Suppressor macrophage treated with lipopolysaccharide for 1 hour (primary cell): ENCODE data around the gene TUT7.
"Not testable (repeated sequence)": the region's sequence is repeated elsewhere in the genome, so short reads cannot be mapped to it uniquely, and the experiment has no call there.

Experiments used
- DNase-seq, 3 donors: peaks; one replicate each; pipeline ENCODE4 v3.0.0-alpha.2; 2020 to 2022

The TUT7 gene

DNA sequence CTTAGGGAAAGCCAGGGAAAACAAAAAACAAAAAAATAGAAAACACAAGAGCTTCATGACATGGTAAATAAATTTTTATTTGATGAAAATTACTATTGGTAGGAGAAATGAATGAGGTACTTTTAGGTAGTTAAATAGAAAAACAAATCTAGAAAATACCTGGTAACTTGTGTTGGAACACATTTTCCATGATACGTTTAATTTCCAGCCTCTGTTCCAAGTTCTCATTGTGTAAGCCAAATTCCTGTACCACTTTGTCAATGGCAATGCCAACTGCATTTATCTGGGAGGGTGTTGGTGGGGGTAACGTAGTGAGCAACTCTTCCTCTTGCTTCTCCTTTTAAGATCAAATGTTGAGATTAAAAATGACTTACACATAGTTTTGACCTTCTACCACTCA lies 9.4 kb downstream of the TUT7 start:
- no peak for DNase-seq

DNA sequence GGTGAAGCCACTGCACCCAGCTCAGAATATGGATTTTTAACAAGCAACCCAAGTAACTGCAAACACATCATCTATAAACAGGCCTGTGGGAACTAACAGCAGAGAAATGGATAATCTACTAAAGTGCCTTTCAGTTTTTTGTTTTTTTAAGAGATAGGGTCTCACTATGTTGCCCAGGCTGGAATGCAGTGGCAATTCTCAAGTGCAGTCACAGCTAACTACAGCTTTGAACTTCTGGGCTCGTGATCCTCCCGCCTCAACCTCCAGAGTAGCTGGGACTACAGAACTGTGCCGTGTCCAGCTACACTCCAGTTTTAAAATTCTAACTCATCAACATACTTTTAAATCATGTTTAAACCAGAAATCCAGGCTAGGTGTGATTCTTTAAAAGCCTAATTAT lies 11.9 kb downstream of the TUT7 start:
- DNase-seq = no peak

DNA sequence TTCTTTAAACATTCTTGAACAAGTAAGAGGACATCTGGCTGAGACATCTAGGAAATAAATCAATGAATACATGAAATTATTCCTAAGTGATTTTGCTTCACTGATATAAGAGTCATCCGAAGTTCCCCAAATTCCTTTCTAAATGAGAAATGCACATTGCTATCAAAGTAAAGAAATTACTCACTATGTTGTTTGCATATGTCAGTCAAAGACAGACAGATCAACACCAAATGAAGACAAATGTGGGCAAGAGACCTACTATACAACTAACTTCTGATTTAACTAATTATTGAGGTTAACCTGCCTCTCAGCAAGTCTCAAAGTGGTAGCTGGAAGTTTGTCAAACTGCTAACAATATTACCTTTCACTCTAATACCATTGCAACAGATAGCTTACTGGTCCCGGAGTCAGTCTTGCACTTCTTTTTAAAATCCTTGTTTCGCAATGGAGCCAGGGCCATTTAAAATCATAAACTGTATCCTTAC lies 13.2 kb downstream of the TUT7 start:
- peak in 2 of 3 donors; percentile 63 to 64 for DNase-seq

DNA sequence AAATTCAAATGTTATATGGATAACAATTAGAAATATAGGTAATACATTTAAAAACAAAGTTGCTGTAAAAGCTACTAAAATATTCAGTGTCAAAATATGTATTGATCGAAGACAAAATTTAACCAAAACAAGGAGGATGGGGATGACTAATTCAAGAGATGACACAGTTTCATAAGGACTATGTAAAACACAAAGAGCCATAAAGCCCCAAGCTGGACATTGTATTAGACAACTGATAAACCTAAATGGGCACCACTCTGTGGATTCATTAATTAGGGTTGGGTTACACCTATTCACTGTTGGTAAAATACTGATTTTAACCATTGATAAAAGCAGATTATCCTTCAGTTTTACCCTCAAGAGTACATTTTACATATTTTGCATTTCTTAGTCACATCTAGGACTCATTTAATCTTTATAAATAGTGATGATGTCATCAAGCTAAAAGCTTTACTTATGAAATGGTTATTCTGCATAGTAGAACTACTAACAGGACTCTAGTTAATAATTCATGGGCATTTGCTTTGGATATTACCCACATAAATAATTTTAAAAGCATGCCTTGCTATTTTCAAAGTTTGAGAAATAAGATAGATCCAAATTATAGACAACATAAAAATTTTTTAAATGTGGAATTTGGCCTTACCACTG lies 13.7 kb downstream of the TUT7 start:
- peak in 2 of 3 donors; percentile 38 to 53 for DNase-seq

DNA sequence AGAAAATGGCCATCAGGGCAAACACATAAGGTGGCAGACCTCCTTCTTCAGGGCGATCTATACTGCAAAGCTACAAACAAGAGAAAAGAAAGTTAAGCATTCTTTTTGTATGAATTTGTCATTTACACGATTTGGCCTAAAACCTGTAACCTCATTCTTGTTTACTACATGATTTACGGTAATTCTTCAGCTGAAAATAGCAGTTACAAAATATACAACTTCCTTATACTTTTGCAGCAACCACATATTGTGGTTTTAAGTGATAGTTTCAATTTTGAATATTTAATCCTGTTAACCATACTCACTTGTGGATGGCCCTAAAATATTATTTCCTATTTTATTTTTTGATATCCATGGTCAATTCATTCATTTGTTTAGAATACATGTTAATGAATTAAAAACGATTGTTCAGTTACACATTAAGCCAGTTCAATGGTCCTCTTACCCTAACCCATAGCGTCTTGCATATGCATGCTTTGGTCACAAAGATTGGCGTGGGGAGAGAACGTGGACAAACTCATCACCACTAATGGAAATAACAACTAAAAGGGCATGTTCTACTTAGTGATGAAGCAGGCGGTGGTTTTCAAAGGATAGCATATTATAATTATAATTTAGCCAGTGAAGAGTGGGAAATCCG lies 16.6 kb downstream of the TUT7 start:
- DNase-seq = peak; percentile 23 to 81 (median 76)

DNA sequence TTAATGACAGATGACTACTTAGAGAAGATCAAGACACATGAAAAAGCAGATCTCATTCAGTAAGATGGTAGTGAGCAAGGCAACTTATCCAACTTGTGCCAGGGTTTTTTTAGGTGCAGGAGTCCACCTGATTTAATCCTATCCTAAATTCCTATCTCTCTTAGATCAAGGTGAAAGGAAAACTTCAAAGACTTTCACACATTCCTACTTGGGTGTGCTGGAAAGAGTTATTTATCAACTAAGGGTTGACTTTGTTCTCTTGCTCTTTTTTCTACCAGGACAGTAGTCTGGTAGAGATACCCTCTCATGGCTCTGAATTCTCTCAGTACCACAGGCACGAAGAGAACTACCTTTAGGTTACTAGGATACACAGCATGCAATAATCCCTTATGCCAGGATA lies 18.2 kb downstream of the TUT7 start:
- DNase-seq = no peak

DNA sequence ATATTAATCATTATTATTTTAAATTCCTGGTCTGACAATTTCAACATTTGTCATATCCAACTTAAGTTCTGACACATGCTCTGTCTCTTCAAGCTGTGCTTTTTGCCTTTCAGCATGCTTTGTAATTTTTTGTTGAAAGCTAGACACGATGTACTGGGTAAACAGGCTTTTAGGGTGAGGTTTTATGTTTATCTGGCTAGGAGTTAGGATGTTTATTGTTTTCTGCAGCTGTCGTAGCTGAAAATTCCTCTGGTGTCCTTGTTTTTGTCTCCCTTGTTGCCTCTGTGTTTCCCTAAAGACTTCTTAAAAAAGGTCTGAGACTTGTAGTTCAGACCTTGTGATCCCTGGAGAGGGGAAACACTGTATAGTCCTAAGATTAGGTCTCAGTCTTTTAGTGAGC lies 20.6 kb downstream of the TUT7 start:
- DNase-seq = no peak

DNA sequence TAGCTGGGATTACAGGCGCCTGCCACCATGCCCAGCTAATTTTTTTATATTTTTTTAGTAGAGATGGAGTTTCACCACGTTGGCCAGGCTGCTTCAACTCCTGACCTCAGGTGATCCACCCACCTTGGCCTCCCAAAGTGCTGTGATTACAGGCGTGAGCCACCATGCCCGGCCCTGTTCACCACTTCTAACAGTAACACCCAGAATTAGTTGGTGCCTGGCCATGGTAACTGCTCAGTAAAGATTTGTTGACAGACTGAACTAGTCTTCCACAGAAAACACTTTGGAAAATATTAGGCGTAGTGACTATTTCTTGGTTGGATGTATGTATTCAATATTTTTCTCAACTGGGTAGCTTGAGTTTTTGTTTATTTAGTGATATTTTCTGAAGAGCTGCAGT lies 24.0 kb downstream of the TUT7 start:
- no peak for DNase-seq

DNA sequence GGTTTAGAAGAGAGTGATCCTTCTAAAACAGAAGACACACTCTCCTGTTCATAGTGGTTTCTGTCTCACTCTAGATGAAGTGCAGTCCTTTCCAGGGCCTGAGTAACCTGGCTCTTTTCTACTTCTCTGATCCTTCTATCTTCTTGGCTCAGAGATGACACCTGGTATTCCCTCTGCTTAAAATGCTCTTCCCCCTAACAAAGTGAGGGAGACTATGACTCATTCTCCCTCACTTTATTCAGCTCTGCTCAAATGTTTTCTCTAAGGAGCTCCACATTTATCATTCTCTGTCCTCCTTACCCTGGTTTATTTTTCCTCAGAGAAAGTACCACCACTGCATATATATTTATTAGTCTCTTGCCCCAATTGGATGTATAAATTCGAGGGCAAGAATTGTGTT lies 24.6 kb downstream of the TUT7 start:
- no peak for DNase-seq

DNA sequence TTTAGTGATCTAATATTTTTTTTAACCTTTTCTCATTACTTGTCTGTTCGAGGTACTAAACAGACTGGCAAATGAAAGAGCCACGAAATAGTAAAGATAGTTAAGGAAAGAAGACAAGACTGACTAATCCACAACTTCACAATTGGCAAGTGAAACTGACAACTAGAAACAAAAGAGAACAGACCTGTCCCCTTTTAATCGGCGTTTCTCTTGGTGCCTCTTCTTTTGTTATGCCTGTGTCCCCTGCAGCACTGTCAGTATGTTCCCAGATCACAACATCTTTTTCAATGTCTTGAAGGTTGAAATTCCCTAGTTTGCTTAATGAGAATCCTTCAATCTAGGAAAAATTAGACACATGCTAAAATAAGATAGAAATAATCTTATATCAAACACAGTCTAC lies 26.1 kb downstream of the TUT7 start:
- no peak for DNase-seq

DNA sequence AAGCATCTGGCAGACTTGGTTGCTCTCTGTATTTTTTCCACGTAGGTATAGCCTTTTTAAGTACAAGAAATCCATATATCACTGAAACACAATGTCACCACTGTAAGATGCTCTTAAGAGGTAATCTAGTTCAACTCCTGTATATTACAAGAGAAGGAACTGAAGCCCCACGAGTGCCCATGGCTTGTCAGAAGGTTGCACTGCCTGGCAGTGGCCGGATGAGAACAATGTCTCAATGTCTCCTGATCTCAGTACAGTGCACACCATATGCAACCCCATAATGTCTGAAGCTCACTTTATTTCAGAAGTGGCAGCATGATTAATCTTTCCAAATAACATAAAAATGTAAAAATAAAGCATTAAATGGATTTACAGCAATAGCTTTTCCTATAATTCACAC lies 27.7 kb downstream of the TUT7 start:
- DNase-seq = no peak

DNA sequence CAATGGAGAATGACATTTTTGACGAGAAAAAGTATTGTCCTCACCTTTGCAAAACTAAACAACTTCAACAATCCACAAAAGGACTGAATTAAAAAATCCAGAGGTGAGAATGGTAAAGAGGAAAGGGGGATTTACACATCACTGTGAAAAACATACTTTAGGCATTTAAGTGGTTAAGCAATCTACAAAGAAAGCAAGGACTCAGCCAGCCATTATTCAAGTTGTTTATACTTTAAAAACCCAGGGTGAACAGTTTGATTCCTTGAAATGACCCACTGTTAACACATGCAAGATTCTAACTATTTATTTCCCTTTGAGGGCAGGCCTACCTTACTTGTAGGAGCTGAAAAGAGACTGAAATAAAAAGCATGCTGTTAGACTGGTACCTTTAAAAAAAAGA lies 29.3 kb downstream of the TUT7 start:
- no peak for DNase-seq

DNA sequence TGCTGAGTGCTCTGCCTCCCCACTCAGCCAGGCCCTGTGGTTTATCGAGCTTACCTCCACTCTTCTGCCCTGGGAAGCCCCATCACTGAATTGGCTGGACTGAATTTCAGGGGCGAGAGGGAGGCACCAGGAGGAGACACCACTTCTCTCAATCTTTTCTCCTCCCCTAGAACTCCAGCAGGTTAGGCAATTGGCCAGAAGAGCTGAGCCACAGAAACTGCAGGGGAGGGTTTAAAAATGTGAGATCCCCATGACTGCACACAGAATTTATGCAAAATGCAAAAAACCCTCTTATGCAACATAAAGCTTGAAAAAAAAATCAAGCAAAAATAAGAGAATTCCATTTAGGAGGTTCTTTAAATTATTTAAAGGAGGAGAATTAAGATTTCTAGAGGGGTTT lies 29.9 kb downstream of the TUT7 start:
- DNase-seq = peak; percentile 26 to 50 (median 44)

DNA sequence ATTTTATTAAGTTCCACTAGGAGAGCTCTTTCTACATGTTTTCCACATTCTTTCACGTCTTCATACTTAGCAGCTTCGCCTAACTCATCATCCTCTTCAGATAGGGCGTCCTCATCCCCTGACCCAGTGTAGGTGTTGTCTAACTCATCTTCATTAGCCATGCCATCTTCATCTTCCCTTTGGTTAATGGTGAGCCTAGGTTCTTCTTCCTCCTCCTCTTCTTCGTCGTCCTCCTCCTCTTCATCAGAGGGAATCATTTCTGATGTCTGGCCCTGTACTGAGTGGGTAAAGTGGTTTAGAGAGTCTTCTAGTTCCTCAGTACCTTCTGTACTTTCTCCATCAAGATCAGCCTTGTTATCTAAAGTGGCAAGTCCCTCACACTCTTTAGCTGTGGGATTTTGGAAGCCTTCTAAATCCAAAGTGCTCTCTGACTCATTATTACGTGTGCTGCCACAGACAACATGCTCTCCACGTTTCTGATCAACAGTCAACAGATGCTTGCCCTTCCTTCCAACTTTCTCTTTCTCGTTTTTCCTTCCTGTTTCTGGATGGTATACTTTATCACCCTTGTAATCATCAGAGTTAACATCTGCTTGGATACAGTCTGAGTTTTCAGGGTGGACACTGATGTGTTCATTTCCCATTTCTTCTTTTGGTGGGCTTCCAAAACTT lies 31.1 kb downstream of the TUT7 start:
- peak; percentile 25 to 66 (median 47) for DNase-seq

DNA sequence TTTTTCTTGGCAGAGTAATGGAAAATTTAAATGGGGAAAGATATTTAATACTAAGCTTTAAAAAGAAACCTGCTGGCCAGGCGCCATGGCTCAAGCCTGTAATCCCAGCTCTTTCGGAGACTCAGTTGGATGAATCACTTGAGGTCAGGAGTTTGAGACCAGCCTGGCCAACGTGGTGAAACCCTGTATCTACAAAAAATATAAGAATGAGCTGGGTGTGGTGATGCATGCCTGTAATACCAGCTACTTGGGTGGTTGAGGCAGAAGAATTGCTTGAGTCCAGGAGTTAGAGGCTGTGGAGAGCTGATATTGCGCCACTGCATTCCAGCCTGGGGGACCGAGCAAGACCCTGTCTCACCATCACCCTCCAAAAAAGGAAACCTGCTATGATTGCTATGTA lies 32.8 kb downstream of the TUT7 start:
- DNase-seq = peak in 1 of 3 donors; percentile 40

DNA sequence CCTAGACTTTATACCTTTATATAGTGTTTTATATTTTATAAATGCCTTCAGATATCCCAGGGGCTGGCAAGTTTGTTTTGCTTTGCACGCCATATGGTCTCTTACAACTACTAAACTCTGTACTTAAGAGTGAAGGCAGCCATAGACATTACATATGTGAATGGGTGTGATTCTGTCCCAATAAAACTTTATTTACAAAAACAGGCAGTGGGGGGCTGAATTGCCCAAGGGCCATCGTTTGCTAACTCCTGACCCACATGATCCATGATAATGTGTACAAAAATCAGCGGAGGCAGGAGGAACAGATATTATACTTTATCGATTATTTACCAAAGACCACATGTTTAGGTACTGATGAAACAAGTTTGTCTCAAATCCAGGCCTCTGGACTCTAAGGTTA lies 36.0 kb downstream of the TUT7 start:
- no peak for DNase-seq

DNA sequence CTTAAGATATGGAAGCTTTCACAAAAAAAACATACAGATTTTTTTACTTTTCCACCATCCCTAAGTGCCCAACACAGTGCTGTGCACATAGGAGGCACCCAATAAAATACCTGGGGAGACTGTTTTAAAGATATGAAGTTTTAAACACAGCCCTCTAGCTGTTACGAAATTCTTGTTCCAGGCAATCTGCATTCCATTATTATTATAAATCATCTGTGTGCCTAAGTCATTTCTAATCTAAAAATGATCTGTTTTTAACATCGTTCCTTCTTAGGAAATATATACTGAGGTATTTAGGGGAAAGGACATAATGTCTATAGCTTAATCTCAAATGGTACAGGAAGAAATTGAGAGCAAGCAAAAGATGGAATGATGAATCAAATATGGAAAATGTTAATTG lies 39.1 kb downstream of the TUT7 start:
- no peak for DNase-seq

DNA sequence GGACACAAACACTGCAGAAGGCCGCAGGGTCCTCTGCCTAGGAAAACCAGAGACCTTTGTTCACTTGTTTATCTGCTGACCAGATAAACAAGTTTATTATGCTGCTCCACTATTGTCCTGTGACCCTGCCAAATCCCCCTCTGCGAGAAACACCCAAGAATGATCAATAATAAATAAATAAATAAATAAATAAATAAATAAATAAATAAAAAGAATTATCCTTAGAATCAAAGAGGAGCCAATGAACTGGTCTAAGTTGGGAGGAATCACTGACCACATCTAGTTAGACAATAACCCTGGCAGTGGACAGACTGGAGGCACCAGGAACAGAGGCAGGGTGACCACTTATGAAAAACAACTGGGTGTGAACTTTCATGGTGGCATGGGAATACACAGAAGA lies 41.3 kb downstream of the TUT7 start:
- DNase-seq = not testable (repeated sequence)

DNA sequence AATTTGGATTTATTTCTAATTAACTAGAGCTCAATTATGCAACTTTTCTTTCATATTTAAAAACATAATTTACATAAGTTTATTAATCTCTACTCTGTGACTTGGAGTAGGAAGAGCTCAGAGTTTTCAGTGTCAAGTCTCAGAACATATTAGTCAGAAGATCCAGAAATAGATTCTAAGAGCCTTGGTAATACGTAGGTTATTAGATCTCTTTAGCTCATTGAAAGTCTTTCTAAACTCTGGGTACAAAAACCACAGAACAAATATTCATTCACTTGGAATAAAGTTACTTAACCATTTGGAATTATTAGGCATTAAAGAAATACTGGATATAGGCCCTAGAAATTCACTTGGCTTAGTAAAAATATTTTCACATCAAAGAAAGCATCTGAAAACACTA lies 45.5 kb downstream of the TUT7 start:
- no peak for DNase-seq

DNA sequence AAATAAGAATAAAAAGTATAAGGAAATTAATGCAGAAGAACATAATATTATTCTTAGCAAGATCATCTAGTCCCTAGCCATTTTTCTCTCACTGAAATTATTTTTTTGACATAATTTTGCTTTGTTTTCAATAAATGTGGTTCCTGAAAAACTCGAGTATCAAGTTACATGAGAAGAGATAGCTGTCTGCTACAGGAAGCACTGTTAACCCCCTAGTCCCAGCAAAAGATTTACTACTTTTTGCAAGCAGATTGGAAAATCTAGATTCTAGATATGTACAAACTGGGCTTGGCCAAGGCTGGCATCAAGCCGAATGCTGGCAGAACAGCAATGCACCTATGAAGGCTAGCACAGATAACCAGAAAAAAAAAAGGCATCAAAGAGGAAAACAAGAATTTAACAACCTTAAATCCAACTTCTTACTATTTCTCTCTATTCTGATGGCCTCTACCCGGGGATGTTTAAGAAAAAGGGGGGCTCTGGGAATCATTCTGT lies 49.9 kb downstream of the TUT7 start:
- DNase-seq = no peak

DNA sequence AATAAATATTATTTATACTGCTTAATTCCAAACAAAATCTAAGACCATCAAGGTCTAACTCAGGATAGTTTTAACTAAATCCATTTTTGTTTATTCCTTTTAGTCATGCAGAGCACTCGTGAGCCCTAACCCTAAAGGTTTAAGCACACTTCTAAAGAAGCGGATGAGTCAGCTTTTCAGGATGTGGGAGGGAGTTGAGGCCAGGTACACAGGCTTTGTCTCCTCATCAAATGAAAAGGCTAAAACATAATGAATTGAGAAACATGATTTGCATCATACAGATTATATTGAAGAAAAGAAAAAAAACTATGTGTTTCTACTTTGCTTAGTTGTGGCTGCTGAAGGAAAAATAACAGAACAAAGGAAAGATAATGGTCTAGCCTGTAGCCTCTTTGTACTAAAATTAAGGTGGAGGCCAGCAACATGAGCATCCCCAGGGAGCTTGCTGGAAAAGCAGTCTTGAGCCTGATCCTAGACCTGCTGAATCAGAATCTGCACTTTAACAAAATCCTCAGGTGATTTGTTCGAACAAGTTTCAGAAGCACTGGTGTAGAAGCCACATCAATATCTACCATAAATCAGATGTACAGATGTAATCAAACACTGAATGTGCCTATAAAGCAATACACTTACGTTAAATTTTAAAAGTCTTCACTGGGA lies 50.8 kb downstream of the TUT7 start:
- DNase-seq = no peak

DNA sequence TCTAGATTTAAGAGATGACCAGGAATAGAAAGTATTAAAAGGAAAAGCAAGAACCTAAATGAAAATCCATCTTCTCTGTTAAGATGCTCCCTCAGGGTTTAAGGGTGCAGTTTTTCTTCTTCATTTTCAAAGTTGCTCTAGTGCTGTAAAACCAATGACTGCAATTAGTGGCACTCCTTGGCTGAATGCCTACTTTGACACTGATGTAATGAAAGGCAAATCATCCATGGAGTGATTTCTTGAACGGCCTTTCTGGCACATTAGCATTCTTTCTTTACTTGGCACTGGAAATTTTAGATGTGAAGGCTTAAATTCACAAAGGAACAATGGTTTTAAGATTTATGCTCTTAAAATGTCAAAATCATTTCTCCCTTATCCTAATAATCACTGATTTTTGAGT lies 52.5 kb downstream of the TUT7 start:
- DNase-seq = no peak

DNA sequence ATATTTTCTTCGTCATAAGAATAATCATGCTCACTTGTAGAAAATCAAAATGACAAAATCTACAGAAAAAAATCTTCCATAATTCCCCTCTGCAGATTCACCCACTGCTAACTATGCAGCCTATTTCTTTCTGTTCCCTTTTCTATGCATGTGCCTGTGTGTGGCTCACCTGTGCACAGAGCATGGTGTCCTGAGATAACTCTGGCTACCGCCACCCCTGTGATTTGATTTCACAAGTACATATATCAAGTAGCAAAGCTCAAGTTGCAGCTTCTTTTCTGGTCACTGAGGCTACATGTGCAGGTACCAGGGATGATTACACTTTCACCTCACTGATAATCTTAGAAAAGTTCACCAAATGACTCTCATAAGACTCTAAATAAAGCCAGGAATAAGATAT lies 53.5 kb downstream of the TUT7 start:
- DNase-seq = no peak

DNA sequence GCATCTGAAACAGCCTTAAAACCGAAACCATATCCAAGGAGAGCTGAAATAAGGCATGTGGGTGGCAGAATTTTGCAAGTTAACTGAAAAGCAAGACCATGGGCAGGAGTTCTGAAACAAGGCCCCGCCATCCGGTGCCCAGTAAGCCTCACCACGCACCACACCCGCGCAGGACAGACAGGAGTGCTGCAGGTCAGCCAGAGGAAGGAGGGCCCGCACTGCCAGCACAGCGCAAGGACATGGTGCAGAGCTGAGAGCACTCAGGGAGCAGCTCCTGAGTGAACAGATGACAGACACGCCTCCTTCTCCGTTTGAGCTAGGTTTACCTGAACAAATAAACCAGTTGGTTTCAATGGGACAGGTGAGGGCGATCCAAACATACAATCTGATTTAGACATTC lies 55.3 kb downstream of the TUT7 start:
- no peak for DNase-seq
